ENCODE data around the gene IL37.

Gene IL37

GRCh38 chr2:112870841-112871835 is 39.8 kb upstream of the IL37 start:
- no peak for TF ChIP-seq FOXA1 (IDR thresholded peaks at IDR 0.05)
- no peak for TF ChIP-seq ZNF384 (IDR thresholded peaks at IDR 0.05)
- TF ChIP-seq FOXM1 (IDR thresholded peaks at IDR 0.05; ENCODE audit: borderline replicate concordance), result no peak
- TF ChIP-seq NFRKB (IDR thresholded peaks at IDR 0.05), result no peak
- no peak for TF ChIP-seq SUZ12 (IDR thresholded peaks at IDR 0.05)
- TF ChIP-seq SP1 (IDR thresholded peaks at IDR 0.05), result no peak
- TF ChIP-seq ARNT (IDR thresholded peaks at IDR 0.05), result no peak
- ChIA-PET POLR2A (no interaction called here), CTCF (no interaction called here)
- no peak for DNase-seq (ENCODE audit: extremely low spot score)

GRCh38 chr2:112876257-112876970 is 34.6 kb upstream of the IL37 start:
- ChIA-PET CTCF (interaction anchor here (0.5 to 0.7 kb wide), 2 partner anchors 9 to 205 kb away, joined by 3 read pairs; no protein-coding TSS in a partner anchor), POLR2A (no interaction called here)
- TF ChIP-seq SP1 (IDR thresholded peaks at IDR 0.05) (no peak), ELF4 (IDR thresholded peaks at IDR 0.05) (no peak), L3MBTL2 (conservative IDR thresholded peaks at IDR 0.05) (no peak), PKNOX1 (IDR thresholded peaks at IDR 0.05) (no peak), FOXM1 (IDR thresholded peaks at IDR 0.05; ENCODE audit: borderline replicate concordance) (no peak), FOXA1 (IDR thresholded peaks at IDR 0.05) (no peak), HDGF (IDR thresholded peaks at IDR 0.05; ENCODE audit: borderline replicate concordance) (no peak), CTBP1 (IDR thresholded peaks at IDR 0.05; ENCODE audit: borderline replicate concordance) (no peak), SUZ12 (IDR thresholded peaks at IDR 0.05) (no peak), BHLHE40 (IDR thresholded peaks at IDR 0.05; ENCODE audit: borderline replicate concordance) (no peak), FOXK2 (IDR thresholded peaks at IDR 0.05) (no peak), ARNT (IDR thresholded peaks at IDR 0.05) (no peak), NFRKB (IDR thresholded peaks at IDR 0.05) (no peak), TARDBP (IDR thresholded peaks at IDR 0.05) (no peak), LEF1 (IDR thresholded peaks at IDR 0.05; ENCODE audit: borderline replicate concordance) (no peak), ZNF384 (IDR thresholded peaks at IDR 0.05) (no peak)
- DNase-seq (ENCODE audit: extremely low spot score), result no peak

- no peak for TF ChIP-seq HDGF (IDR thresholded peaks at IDR 0.05; ENCODE audit: borderline replicate concordance)
- TF ChIP-seq ZNF384 (IDR thresholded peaks at IDR 0.05), result no peak
- DNase-seq (ENCODE audit: extremely low spot score), result no peak
- ChIA-PET CTCF (interaction anchor here (0.5 to 0.7 kb wide), 2 partner anchors 8 to 206 kb away, joined by 3 read pairs; no protein-coding TSS in a partner anchor), POLR2A (no interaction called here)
Measured at GRCh38 chr2:112876971-112877361, 34.0 kb upstream of the IL37 start.

GRCh38 chr2:112877423-112877822 is 33.5 kb upstream of the IL37 start:
- POLR2A ChIA-PET, result no interaction called here
- CTCF ChIA-PET, result no interaction called here
- no peak for DNase-seq (ENCODE audit: extremely low spot score)
- no peak for TF ChIP-seq NFRKB (IDR thresholded peaks at IDR 0.05)
- TF ChIP-seq ZNF384 (IDR thresholded peaks at IDR 0.05), result no peak
- TF ChIP-seq HDGF (IDR thresholded peaks at IDR 0.05; ENCODE audit: borderline replicate concordance), result no peak
- TF ChIP-seq FOXM1 (IDR thresholded peaks at IDR 0.05; ENCODE audit: borderline replicate concordance), result no peak
- TF ChIP-seq BHLHE40 (IDR thresholded peaks at IDR 0.05; ENCODE audit: borderline replicate concordance), result no peak
- TF ChIP-seq FOXK2 (IDR thresholded peaks at IDR 0.05), result no peak
- TF ChIP-seq ELF4 (IDR thresholded peaks at IDR 0.05), result no peak
- TF ChIP-seq ARNT (IDR thresholded peaks at IDR 0.05), result no peak
- no peak for TF ChIP-seq LEF1 (IDR thresholded peaks at IDR 0.05; ENCODE audit: borderline replicate concordance)

GRCh38 chr2:112879491-112880041 is 31.4 kb upstream of the IL37 start:
- ChIA-PET POLR2A (no interaction called here), CTCF (interaction anchor here (1.1 kb wide), 1 partner anchor 11 kb away, joined by 3 read pairs; no protein-coding TSS in a partner anchor)
- DNase-seq (ENCODE audit: extremely low spot score), result no peak
- no peak for TF ChIP-seq SUZ12 (IDR thresholded peaks at IDR 0.05)
- no peak for TF ChIP-seq TARDBP (IDR thresholded peaks at IDR 0.05)
- no peak for TF ChIP-seq ARNT (IDR thresholded peaks at IDR 0.05)
- TF ChIP-seq FOXK2 (IDR thresholded peaks at IDR 0.05), result no peak
- TF ChIP-seq ELF4 (IDR thresholded peaks at IDR 0.05), result no peak
- TF ChIP-seq PKNOX1 (IDR thresholded peaks at IDR 0.05), result no peak
- TF ChIP-seq SP1 (IDR thresholded peaks at IDR 0.05), result no peak

- ChIA-PET CTCF (interaction anchor here (1.1 kb wide), 1 partner anchor 11 kb away, joined by 3 read pairs; no protein-coding TSS in a partner anchor), POLR2A (no interaction called here)
- TF ChIP-seq FOXK2 (IDR thresholded peaks at IDR 0.05) (no peak), LEF1 (IDR thresholded peaks at IDR 0.05; ENCODE audit: borderline replicate concordance) (no peak), L3MBTL2 (conservative IDR thresholded peaks at IDR 0.05) (no peak), PKNOX1 (IDR thresholded peaks at IDR 0.05) (no peak), SP1 (IDR thresholded peaks at IDR 0.05) (no peak), BHLHE40 (IDR thresholded peaks at IDR 0.05; ENCODE audit: borderline replicate concordance) (no peak), CTBP1 (IDR thresholded peaks at IDR 0.05; ENCODE audit: borderline replicate concordance) (no peak), TARDBP (IDR thresholded peaks at IDR 0.05) (no peak), HDGF (IDR thresholded peaks at IDR 0.05; ENCODE audit: borderline replicate concordance) (no peak)
- DNase-seq (ENCODE audit: extremely low spot score), result no peak
Measured at GRCh38 chr2:112880091-112880531, 30.9 kb upstream of the IL37 start.

Data from HEK293T (cell line).